Brain microvascular endothelial cell (primary cell): ENCODE data around the gene IL6ST.
"Not testable (repeated sequence)": the region's sequence is repeated elsewhere in the genome, so short reads cannot be mapped to it uniquely, and the experiment has no call there.

Source experiments
- DNase-seq: peaks from one replicate; pipeline ENCODE4 v3.0.0-alpha.2; 2020
- H3K27ac ChIP-seq: fragments of 250-450 bp; sonication (Bioruptor Pico); 2 replicates; pipeline ENCODE4 v1.5.1; 2020; ENCODE audit warnings: mild to moderate bottlenecking, moderate library complexity
- H3K27me3 ChIP-seq: fragments of 250-450 bp; sonication (Bioruptor Pico); replicated peaks from 2 replicates; pipeline ENCODE4 v1.5.1; 2020; ENCODE audit warnings: mild to moderate bottlenecking
- H3K36me3 ChIP-seq: fragments of 250-450 bp; sonication (Bioruptor Pico); replicated peaks from 2 replicates; pipeline ENCODE4 v1.5.1; 2020; ENCODE audit warnings: mild to moderate bottlenecking
- H3K4me3 ChIP-seq: 2 replicates; pipeline ENCODE4 v1.5.1; 2011; ENCODE audit warnings: low read depth, mild to moderate bottlenecking, control low read depth, low read length, moderate library complexity
- CTCF ChIP-seq: IDR thresholded peaks from 2 replicates; pipeline ENCODE4 v1.5.1; 2011; ENCODE audit warnings: low read depth, mild to moderate bottlenecking, moderate library complexity, low read length, control low read depth, inconsistent platforms; ENCODE audit errors: missing control alignments
- in situ Hi-C: cut with HindIII; loops from 2 replicates; pipeline ENCODE4 v1.10.0; 2017; ENCODE audit warnings: low sequenced_read_pairs, low pct_ligation_motif_present

Gene IL6ST

DNA sequence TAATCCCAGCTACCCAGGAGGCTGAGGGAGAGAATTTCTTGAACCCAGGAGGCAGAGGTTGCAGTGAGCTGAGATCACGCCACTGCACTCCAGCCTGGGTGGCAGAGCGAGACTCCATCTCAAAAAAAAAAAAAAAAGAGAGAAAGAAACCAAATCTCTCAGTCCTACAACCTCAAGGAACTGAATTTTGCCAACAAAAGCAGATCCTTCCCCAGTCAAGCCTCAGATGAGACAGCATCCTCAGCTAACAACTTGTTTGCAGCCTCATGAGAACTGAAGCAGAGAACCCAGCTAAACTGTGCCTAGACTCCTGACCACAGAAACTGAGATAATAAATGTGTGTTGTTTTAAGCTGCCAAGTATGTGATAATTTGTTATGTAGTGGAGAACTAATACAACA is 7.5 kb upstream of the IL6ST start:
- H3K27me3 ChIP-seq = no peaks in the 10 kb centered on the region
- no peak for DNase-seq
- no peak for TF ChIP-seq CTCF
- in situ Hi-C loops = no loop called here
- H3K36me3 ChIP-seq = no peaks in the 10 kb centered on the region
- no peak overlapping the region for H3K4me3 ChIP-seq
- no peak overlapping the region for H3K27ac ChIP-seq

DNA sequence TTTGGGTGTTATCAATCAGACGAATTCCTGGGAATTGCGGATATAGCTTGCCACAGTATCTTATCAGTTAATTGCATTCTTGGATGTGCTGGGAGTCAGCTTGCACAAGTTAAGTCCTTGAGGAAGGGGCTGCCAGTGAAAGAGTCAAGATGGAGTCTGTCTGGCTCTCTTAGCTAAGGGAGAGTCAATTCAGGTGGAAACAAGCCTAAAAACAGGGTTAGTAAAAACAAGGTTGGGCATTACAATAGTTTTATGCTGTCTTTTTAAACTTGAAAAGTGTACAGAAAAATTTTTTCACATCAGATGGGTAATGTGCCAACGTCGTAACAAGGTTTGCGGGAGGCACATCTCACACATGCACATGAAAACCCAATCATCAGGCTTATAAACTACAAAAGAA is 5.5 kb upstream of the IL6ST start:
- H3K36me3 ChIP-seq, H3K27ac ChIP-seq, H3K27me3 ChIP-seq, DNase-seq, in situ Hi-C loops, H3K4me3 ChIP-seq: not testable (repeated sequence)

DNA sequence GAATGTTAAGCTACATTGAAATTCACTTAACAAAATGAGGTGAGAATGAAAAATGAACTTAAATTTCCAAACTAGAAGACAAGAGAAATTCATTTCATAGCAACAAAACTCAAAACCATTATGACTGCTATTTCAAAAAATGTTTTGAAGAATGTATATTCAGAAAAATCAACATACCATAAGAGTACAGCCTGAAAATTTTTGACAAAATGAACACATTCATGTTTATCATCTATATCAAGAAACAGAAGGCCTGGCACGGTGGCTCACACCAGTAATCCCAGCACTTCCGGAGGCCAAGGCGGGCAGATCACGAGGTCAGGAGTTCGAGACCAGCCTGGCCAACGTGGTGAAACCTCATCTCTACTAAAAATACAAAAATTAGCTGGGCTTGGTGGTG is 4.2 kb upstream of the IL6ST start:
- Histone ChIP-seq H3K4me3 (no peak overlapping the region), H3K27me3 (no peaks in the 10 kb centered on the region), H3K36me3 (no peaks in the 10 kb centered on the region), H3K27ac (no peak overlapping the region)
- DNase-seq = no peak
- in situ Hi-C loops = no loop called here
- TF ChIP-seq CTCF = no peak

DNA sequence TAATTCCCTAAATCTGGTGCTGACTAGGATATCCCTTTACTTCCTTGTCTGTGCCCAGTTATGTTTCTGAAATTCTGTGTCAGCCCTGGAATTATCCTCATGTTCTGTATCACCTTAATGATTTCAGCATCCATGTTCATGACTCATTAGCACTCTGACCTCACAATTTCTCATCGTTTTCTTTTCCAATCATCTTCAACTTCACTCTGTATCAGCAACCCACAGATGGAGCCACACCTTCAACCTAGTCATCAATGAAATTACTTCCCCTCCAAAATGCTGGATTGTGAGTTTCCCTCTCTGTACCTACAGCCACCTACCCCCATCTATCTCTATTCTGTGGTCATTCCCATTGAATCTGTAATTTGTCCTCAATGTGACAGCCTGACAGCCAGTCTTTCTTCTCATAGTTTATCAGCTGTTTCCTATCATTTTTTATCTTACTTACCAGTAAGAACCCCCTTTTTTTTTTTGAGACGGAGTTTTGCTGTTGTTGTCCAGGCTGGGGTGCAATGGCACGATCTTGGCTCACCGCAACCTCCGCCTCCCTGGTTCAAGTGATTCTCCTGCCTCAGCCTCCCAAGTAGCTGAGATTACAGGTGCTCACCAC is 3.1 kb upstream of the IL6ST start:
- DNase-seq = peak; percentile 30
- H3K27me3 ChIP-seq = no peaks in the 10 kb centered on the region

DNA sequence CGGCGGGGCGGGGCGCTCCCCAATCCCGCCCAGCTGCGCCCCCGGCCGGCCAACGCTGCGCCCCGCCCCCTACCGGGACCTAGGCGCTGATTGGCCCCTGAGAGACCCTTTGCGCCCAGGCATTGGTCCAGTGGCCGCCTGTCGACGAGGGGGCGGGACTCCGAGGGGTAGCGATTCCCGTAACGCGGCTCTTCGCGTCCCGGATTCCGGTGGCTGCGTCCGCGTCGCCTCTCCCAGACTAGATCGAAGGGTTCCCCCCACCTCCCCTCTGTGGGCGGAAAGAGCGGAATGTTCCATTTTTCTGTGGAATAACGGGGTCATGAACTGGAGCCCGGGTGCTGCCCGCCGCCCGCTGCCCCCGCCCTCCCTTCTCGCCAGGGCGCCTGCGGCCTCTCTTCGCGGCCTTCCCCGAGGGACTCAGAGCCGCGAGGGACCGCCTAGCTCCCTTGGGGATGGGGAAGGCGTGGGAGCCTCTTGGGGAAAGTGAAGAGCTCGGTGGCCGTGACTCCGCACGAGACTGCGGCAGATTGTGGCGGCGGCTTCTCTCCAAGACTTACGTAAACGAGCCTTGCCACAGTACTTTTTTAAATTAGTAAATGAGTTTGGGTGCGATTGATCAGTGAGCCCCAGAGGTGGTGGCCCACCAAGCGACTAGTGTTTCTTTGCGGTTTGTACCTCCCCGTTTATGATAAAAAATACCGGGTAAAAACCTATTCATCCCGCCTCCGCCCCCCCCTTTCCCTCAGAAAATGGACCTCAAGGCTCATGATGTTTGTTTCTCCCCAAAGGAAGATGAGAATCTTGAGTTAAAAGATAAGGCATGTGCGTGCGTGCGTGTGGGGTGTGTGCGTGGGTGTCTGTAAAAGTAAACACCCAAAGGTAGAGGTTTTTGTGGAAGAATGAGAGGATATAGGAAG is 493 bp upstream of the IL6ST start:
- Histone ChIP-seq H3K27me3 (no peaks in the 10 kb centered on the region), H3K36me3 (no peaks in the 10 kb centered on the region), H3K4me3 (peak overlapping the region; percentile 82), H3K27ac (peak overlapping the region; percentile 100)
- no peak for TF ChIP-seq CTCF
- in situ Hi-C loops = no loop called here
- DNase-seq = peak; percentile 95

More for the DNA sequence above, 3.1 kb upstream of the IL6ST start:
- no peak overlapping the region for H3K4me3 ChIP-seq
- H3K36me3 ChIP-seq = no peaks in the 10 kb centered on the region
- TF ChIP-seq CTCF = no peak
- no peak overlapping the region for H3K27ac ChIP-seq
- in situ Hi-C loops = no loop called here

DNA sequence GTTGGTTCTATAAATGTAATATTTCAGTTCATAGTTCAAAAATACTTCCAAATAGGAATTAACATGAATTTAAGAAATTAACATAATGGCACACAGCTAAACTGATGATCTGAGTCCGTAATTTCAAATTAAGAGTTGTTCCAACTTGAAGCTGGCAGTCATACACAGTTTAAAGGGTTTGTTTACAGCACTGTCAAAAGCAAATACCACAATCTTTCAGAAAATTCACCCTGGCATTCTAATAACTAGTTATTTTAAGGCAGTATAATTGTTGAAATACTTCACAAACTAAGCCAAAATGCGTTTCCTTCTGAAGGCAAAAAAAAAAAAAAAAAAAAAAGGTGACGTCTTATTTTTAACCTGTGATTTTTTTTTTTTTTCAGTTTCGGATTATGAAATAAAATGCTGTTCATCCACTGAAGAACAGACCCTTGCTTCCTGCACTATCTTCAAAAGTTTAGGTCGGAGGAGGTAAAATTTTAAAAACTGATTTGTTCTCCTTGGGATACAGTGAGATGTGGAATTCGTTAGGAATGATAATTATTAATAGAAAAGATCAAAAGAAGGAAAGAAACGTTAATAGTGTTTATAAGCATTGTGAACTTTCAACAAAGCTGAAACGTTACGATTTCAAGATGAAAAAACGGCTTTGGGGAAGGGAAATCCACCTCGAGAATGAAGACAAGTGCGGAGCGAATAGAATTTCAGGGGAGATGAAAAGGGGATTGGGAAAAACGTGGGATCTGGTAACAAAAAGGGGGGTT is 850 bp downstream of the IL6ST start:
- H3K27me3 ChIP-seq = no peaks in the 10 kb centered on the region
- H3K36me3 ChIP-seq = no peaks in the 10 kb centered on the region
- in situ Hi-C loops = no loop called here
- peak overlapping the region; percentile 82 for H3K4me3 ChIP-seq
- peak overlapping the region; percentile 100 for H3K27ac ChIP-seq
- DNase-seq = no peak
- TF ChIP-seq CTCF = no peak
